Psoas muscle (tissue), 8 donors: Measurements from ENCODE around the gene SH3BP2. TPM values are rescaled to one million over a fixed set of nuclear protein-coding genes. Genes with fewer than 3 reads are reported as not detected.
A peak's percentile ranks its signal among the peaks of the same experiment; 100 is the strongest.

Experiments used
- ATAC-seq, 4 donors: fragments of 200-7000 bp; cut with Tn5 transposase; one replicate each; pipeline ENCODE4 v1.9.1; 2020; ENCODE audit warnings: moderate library complexity in 3 of 4, mild to moderate bottlenecking in 2 of 4
- DNase-seq, 2 donors: peaks; one replicate each; pipeline ENCODE4 v3.0.0-alpha.2; 2020
- H3K27ac ChIP-seq: fragments of 200-600 bp; one replicate; pipeline ENCODE4 v1.8.0; 2022
- H3K27me3 ChIP-seq, 3 donors: fragments of 200-600 bp in 1 of 3; one replicate each; pipeline versions ENCODE4 v1.6.1 to v1.8.0; 2013 to 2022; ENCODE audit warnings: low read length in 2 of 3, mild to moderate bottlenecking in 2 of 3, moderate library complexity in 1 of 3; ENCODE audit not compliant: insufficient read depth in 3 of 3
- H3K36me3 ChIP-seq, 2 donors: fragments of 200-600 bp in 1 of 2; one replicate each; pipeline versions ENCODE4 v1.6.1 to v1.8.0; 2013 to 2022; ENCODE audit warnings: low read depth in 1 of 2, mild to moderate bottlenecking in 1 of 2, moderate library complexity in 1 of 2; ENCODE audit not compliant: insufficient read depth in 1 of 2
- H3K4me1 ChIP-seq: fragments of 200-600 bp; one replicate; pipeline ENCODE4 v1.8.0; 2022
- H3K4me3 ChIP-seq: fragments of 200-600 bp; one replicate; pipeline ENCODE4 v1.8.0; 2022; ENCODE audit warnings: mild to moderate bottlenecking
- H3K9me3 ChIP-seq: fragments of 200-600 bp; one replicate; pipeline ENCODE4 v1.8.0; 2022
- CTCF ChIP-seq: fragments of 200-600 bp; IDR thresholded peaks from one replicate; pipeline ENCODE4 v1.8.0; 2022; ENCODE audit warnings: antibody characterized with exemption
- WGBS, 3 donors: extraction: QIAGEN DNeasy Blood & Tissue Kit; methylation state at CpG; one replicate each; pipeline versions ENCODE4 v1.1.6 to v1.1.7; 2013; 5-methylcytosine and 5-hydroxymethylcytosine counted together
- intact Hi-C, 2 donors: fragments of 100-400 bp; cut with DNase I; formaldehyde crosslinking; loops; one replicate each; pipeline versions ENCODE4 v1.11.0 to v1.14.2; 2022
- long read RNA-seq, 2 donors: library from polyadenylated mRNA; unstranded; transcript quantifications; one replicate each; pipeline ENCODE4 v2.0.0, GENCODE V29; 2021
- polyA plus RNA-seq, 3 donors: library from polyadenylated mRNA; stranded (reverse); fragments of 200-250 nt; gene quantifications; one replicate each; pipeline ENCODE4 v1.2.3, GENCODE V29; 2013
- total RNA-seq, 4 donors: library from RNA; stranded (reverse); fragmentation: NEBNext Ultra II Directional in 2 of 4; extraction: Animal tissue kit (Norgen Biotek cat#: 25700) in 2 of 4; gene quantifications; one replicate each; pipeline versions ENCODE4 v1.2.1 to v1.2.4, GENCODE V29; 2021 to 2023
- donor health status: healthy with polysubstance abuse.
- donor health status: DM: no; HTN: no; CAD: no; lungs with moderate emphysema.
- donor health status: Bipolar disorder and iron deficiency.
- donor health status: healthy.
- donor health status: DM: yes; HTN: yes; CAD: no.
- donor health status: DM: no; HTN: no; CAD: no.
- donor health status: DM: no; HTN: no; CAD: no.
- donor health status: DM: yes; HTN: yes; CAD: no.

The SH3BP2 gene
- total RNA-seq (10 to 100 TPM; 12.4 to 18.1 (median 13.9) TPM), polyA plus RNA-seq (10 to 100 TPM in 1 of 3 donors, 1 to 10 TPM in 2; 7.1 to 13.1 (median 8.0) TPM)
- long read RNA-seq, donor 1, partial matches to known transcripts, result 0 of 4 reads
- long read RNA-seq, donor 1, other reads (novel, unspliced or antisense), result 4 of 4 reads
- long read RNA-seq, donor 2, partial matches to known transcripts, result 20 of 25 reads
- long read RNA-seq, donor 2, other reads (novel, unspliced or antisense), result 3 of 25 reads

GRCh38 chr4:2792711-2793585 lies at the start of gene SH3BP2:
Gene SH3BP2 (plus strand): TSS chr4:2793085. CDS start chr4:2820618, 27,533 bp downstream.
- no peaks in the 10 kb centered on the region for H3K9me3 ChIP-seq
- H3K36me3 ChIP-seq, result no peaks in the 10 kb centered on the region
- DNase-seq (peak; percentile 89 to 91), ATAC-seq (peak; percentile 76 to 87 (median 80))
- 9 to 16% (median 10%) methylated on average over 47 to 104 of the region's 104 CpGs for WGBS, 3 donors
- TF ChIP-seq CTCF, result no peak
- peak within 1 kb of the TSS; percentile 15 for H3K27ac ChIP-seq
- peaks cover 24% of the 10 kb centered on the region for H3K4me1 ChIP-seq
- peak within 1 kb of the TSS; percentile 70 for H3K4me3 ChIP-seq
- H3K27me3 ChIP-seq, result no peaks in the 10 kb centered on the region
- intact Hi-C loops, result no loop called here

- Histone ChIP-seq H3K9me3 (no peaks in the 10 kb centered on the region), H3K4me1 (peaks cover 11% of the 10 kb centered on the region), H3K4me3 (no peak overlapping the region), H3K27ac (no peak overlapping the region), H3K36me3 (peaks cover 5 to 64% of the 10 kb centered on the region in 2 donors), H3K27me3 (no peaks in the 10 kb centered on the region)
- intact Hi-C loops, result no loop called here
- ATAC-seq (no peak), DNase-seq (peak in 1 of 2 donors; percentile 28)
- 88 to 92% (median 89%) methylated on average over 21 of the region's 21 CpGs for WGBS, 3 donors
- no peak for TF ChIP-seq CTCF
Measured at GRCh38 chr4:2743518-2744445, 49.1 kb upstream of the SH3BP2 start.

GRCh38 chr4:2744576-2745270 lies 48.2 kb upstream of the SH3BP2 start:
- Histone ChIP-seq H3K4me3 (no peak overlapping the region), H3K27me3 (no peaks in the 10 kb centered on the region), H3K36me3 (peaks cover 5 to 64% of the 10 kb centered on the region in 2 donors), H3K9me3 (no peaks in the 10 kb centered on the region), H3K27ac (no peak overlapping the region), H3K4me1 (peaks cover 11% of the 10 kb centered on the region)
- DNase-seq (peak in 1 of 2 donors; percentile 34), ATAC-seq (no peak)
- TF ChIP-seq CTCF, result no peak
- WGBS, 3 donors, result 89 to 94% (median 91%) methylated on average over 28 of the region's 28 CpGs
- intact Hi-C loops, result no loop called here

- ATAC-seq, result no peak
- no peak overlapping the region for H3K4me3 ChIP-seq
- H3K4me1 ChIP-seq, result peaks cover 11% of the 10 kb centered on the region
- no peaks in the 10 kb centered on the region for H3K9me3 ChIP-seq
- DNase-seq, result no peak
- H3K36me3 ChIP-seq, result peaks cover 5 to 64% of the 10 kb centered on the region in 2 donors
- WGBS, 3 donors, result 90 to 98% (median 97%) methylated on average over 5 of the region's 5 CpGs
- intact Hi-C loops, result no loop called here
- peak overlapping the region; percentile 72 for H3K27ac ChIP-seq
- no peak for TF ChIP-seq CTCF
- H3K27me3 ChIP-seq, result no peaks in the 10 kb centered on the region
Measured at GRCh38 chr4:2745516-2745915, 47.4 kb upstream of the SH3BP2 start.
